Ecto neural progenitor cell (in vitro differentiated cells): ENCODE results near the gene PLEKHO1.
"Not testable (repeated sequence)": the region's sequence is repeated elsewhere in the genome, so short reads cannot be mapped to it uniquely, and the experiment has no call there.

Experiments
- DNase-seq: peaks from one replicate; pipeline ENCODE4 v3.0.0-alpha.2; 2018; ENCODE audit warnings: low spot score

The PLEKHO1 gene

GRCh38 chr1:150173141-150173585, 23.4 kb downstream of the PLEKHO1 start:
- no peak for DNase-seq

- no peak for DNase-seq
Observed at GRCh38 chr1:150176593-150176992, 26.9 kb downstream of the PLEKHO1 start.

- no peak for DNase-seq
Observed at GRCh38 chr1:150178548-150178947, 28.8 kb downstream of the PLEKHO1 start.

- no peak for DNase-seq
Observed at GRCh38 chr1:150179867-150180266, 30.2 kb downstream of the PLEKHO1 start.

- no peak for DNase-seq
Observed at GRCh38 chr1:150180474-150180873, 30.8 kb downstream of the PLEKHO1 start.

- no peak for DNase-seq
Observed at GRCh38 chr1:150182247-150182646, 32.5 kb downstream of the PLEKHO1 start.

GRCh38 chr1:150183061-150183460, 33.3 kb downstream of the PLEKHO1 start:
- DNase-seq: no peak

- no peak for DNase-seq
Observed at GRCh38 chr1:150185481-150185880, 35.8 kb downstream of the PLEKHO1 start.

GRCh38 chr1:150186438-150186788, 36.7 kb downstream of the PLEKHO1 start:
- not testable (repeated sequence) for DNase-seq

- no peak for DNase-seq
Observed at GRCh38 chr1:150186789-150187559, 37.3 kb downstream of the PLEKHO1 start.

GRCh38 chr1:150187560-150187931, 37.8 kb downstream of the PLEKHO1 start:
- no peak for DNase-seq

GRCh38 chr1:150192012-150192411, 42.3 kb downstream of the PLEKHO1 start:
- DNase-seq: no peak

GRCh38 chr1:150194381-150195031, 44.8 kb downstream of the PLEKHO1 start:
- DNase-seq: no peak

- no peak for DNase-seq
Observed at GRCh38 chr1:150196417-150196816, 46.7 kb downstream of the PLEKHO1 start.

- DNase-seq: no peak
Observed at GRCh38 chr1:150207281-150207971, 57.7 kb downstream of the PLEKHO1 start.

- not testable (repeated sequence) for DNase-seq
Observed at GRCh38 chr1:150208460-150208859, 58.7 kb downstream of the PLEKHO1 start.
